HepG2 (cell line): ENCODE data around the gene VAV2. TPM values are rescaled to one million over a fixed set of nuclear protein-coding genes. Genes with fewer than 3 reads are reported as not detected.

ENCODE experiments used
- ASH2L ChIP-seq: fragments of 300-600, 200-600 bp; sonication (generic); IDR thresholded peaks from 2 replicates; pipeline ENCODE4 v1.7.0; 2017; ENCODE audit warnings: low read depth, mild to moderate bottlenecking, moderate library complexity, mixed read lengths, low read length; ENCODE audit not compliant: insufficient read length
- HOXA3 ChIP-seq: sonication (generic); formaldehyde crosslinking; IDR thresholded peaks from 2 replicates; pipeline ENCODE4 v1.5.0; 2020; ENCODE audit warnings: missing genetic modification reagents
- KDM3A ChIP-seq: IDR thresholded peaks from 2 replicates; pipeline ENCODE4 v1.6.1; 2018; ENCODE audit warnings: low read depth, missing compliant biosample characterization
- RAD21 ChIP-seq: fragments of 450-650 bp; formaldehyde crosslinking; IDR thresholded peaks from 2 replicates; pipeline ENCODE4 v1.5.0; 2020; ENCODE audit warnings: mild to moderate bottlenecking
- SALL1 ChIP-seq: sonication (generic); formaldehyde crosslinking; IDR thresholded peaks from 2 replicates; pipeline ENCODE4 v1.8.0; 2022; ENCODE audit warnings: mild to moderate bottlenecking, missing genetic modification reagents
- TBL1XR1 ChIP-seq: fragments of 150-350 bp; IDR thresholded peaks from 2 replicates; pipeline ENCODE4 v1.6.1; 2014; ENCODE audit warnings: borderline replicate concordance, low read length; ENCODE audit not compliant: partially characterized antibody
- ZBTB14 ChIP-seq: sonication (generic); formaldehyde crosslinking; IDR thresholded peaks from 2 replicates; pipeline ENCODE4 v1.4.0; 2020; ENCODE audit warnings: missing genetic modification reagents
- ZEB1 ChIP-seq: IDR thresholded peaks from 2 replicates; pipeline ENCODE4 v1.6.1; 2012; ENCODE audit warnings: mild to moderate bottlenecking, low read depth, inconsistent platforms; ENCODE audit not compliant: insufficient replicate concordance
- ZNF407 ChIP-seq: sonication (generic); formaldehyde crosslinking; IDR thresholded peaks from one replicate; pipeline ENCODE4 v1.5.1; 2020; ENCODE audit warnings: mild to moderate bottlenecking, missing genetic modification reagents; ENCODE audit errors: not compliant biosample characterization
- ZNF556 ChIP-seq: sonication (generic); formaldehyde crosslinking; IDR thresholded peaks from 2 replicates; pipeline ENCODE4 v1.4.0; 2020; ENCODE audit warnings: mild to moderate bottlenecking, missing genetic modification reagents, borderline replicate concordance
- ZNF772 ChIP-seq: sonication (generic); formaldehyde crosslinking; IDR thresholded peaks from 2 replicates; pipeline ENCODE4 v1.5.0; 2020; ENCODE audit warnings: mild to moderate bottlenecking, missing genetic modification reagents
- polyA plus RNA-seq, 8 experiments: library from polyadenylated mRNA; depleted of rRNA in 3 of 8; stranded (reverse) in 7 of 8; unstranded in 1 of 8; fragments of >200 nt; fragmentation: Illumina TruSeq in 4 of 8; extraction: Trizol in 4 of 8; gene quantifications; 2 replicates each; pipeline versions ENCODE4 v1.2.1 to v1.2.3, GENCODE V29; 2011 to 2016; ENCODE audit warnings: low read depth in 4 of 8, missing spikeins in 1 of 8, mixed read lengths in 1 of 8; ENCODE audit not compliant: insufficient read depth in 1 of 8
- total RNA-seq, 5 experiments: library from RNA; depleted of rRNA; stranded (reverse); fragments of >200 nt; fragmentation: Illumina TruSeq; extraction: Trizol; gene quantifications; 2 replicates each; pipeline ENCODE4 v1.2.3, GENCODE V29; 2016; ENCODE audit warnings: low read depth in 1 of 5

The VAV2 gene
- total and polyA plus RNA-seq, 2 of the 13 experiments (the other 11 are each of a cell fraction or from before 2014, with no cell fraction given), result 22.5 to 22.9 TPM

DNA sequence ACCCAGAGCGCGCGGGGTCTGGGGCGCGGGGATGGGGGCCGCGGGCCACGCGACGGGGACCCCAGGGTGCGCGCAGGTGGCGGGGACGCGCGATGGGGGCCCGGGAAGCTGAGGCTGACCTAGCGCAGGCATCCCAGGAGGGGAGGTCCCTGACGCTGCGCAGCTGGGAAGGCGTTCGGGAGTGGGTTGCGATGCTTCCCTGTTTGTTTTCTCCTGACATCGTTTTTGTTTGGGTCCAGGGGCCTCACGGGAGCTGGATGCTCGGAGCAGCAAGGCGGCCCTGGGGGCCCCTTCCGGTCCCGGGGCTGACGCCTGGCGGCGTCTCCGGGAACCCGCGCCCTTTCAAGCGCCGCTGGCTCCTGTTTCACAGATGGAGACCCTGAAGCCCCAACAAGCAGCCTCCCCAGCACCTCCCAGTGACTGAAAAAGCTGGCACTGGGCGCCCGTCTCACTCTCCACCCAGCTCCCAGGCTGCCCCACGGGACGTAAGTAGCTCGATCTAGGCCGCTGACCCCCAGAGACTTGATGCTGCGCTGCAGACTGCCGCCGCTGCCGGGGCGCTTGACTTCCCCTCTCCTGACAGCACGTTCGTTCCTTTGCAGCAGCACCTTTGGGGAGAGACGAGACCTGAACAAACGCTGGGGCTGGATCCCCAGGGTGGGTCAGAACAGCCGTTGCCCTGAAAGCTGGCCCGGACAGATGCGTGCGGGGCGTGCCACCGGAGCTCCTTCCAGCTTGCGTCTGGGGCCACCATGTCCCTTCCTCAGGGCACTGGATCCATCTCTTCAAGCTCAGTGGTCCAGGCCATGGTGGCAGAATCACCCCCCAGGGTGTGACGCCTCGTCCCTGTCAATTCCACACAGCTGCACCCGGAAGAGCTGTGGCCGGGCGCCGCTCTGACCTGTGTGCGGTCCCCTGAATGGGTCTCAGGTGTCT, 33.8 kb upstream of the VAV2 start (continued):
- peak; percentile 34 for TF ChIP-seq ZNF407 (CRISPR knock-in tag)
- TF ChIP-seq TBL1XR1, result no peak
- TF ChIP-seq RAD21, result 0 out of 2 replicates have a peak, but pooled peaks have one; percentile 19
- TF ChIP-seq KDM3A (CRISPR knock-in tag), result no peak
- TF ChIP-seq ZNF772, result peak; percentile 19; the same call in 1 of the 2 replicates
- TF ChIP-seq ZEB1, result no peak
- peak; percentile 55 for TF ChIP-seq HOXA3 (CRISPR knock-in tag)
- TF ChIP-seq SALL1 (CRISPR knock-in tag), result peak; percentile 4; the same call in 1 of the 2 replicates
- TF ChIP-seq ASH2L, result peak; percentile 52
- peak; percentile 87 for TF ChIP-seq ZBTB14 (CRISPR knock-in tag)
- 0 out of 2 replicates have a peak, but pooled peaks have one; percentile 26 for TF ChIP-seq ZNF556 (CRISPR knock-in tag)
